DMS 273 (cell line): ENCODE data around the gene PTPN12.
"Not testable (repeated sequence)": the region's sequence is repeated elsewhere in the genome, so short reads cannot be mapped to it uniquely, and the experiment has no call there.

ENCODE experiments used
- DNase-seq: peaks from one replicate; lab custom pipeline; 2025; ENCODE audit not compliant: unreplicated experiment; lab: John Stamatoyannopoulos, UW

The PTPN12 gene

GRCh38 chr7:77576856-77577255 is 39.8 kb downstream of the PTPN12 start:
- DNase-seq: no peak

GRCh38 chr7:77579797-77580196 is 42.7 kb downstream of the PTPN12 start:
- DNase-seq: no peak

GRCh38 chr7:77580762-77581350 is 43.8 kb downstream of the PTPN12 start:
- no peak for DNase-seq

GRCh38 chr7:77587272-77587671 is 50.2 kb downstream of the PTPN12 start:
- no peak for DNase-seq

GRCh38 chr7:77600952-77601351 is 63.9 kb downstream of the PTPN12 start:
- no peak for DNase-seq

- no peak for DNase-seq
These were observed 69.5 kb downstream of the PTPN12 start for GRCh38 chr7:77606562-77606961.

GRCh38 chr7:77619314-77619713 is 82.2 kb downstream of the PTPN12 start:
- no peak for DNase-seq

- DNase-seq: no peak
These were observed 89.7 kb downstream of the PTPN12 start for GRCh38 chr7:77626586-77627308.

- DNase-seq: no peak
These were observed 90.2 kb downstream of the PTPN12 start for GRCh38 chr7:77627309-77627676.

- no peak for DNase-seq
These were observed 92.7 kb downstream of the PTPN12 start for GRCh38 chr7:77629797-77630196.

- no peak for DNase-seq
These were observed 94.7 kb downstream of the PTPN12 start for GRCh38 chr7:77631820-77632219.

GRCh38 chr7:77644774-77645173 is 107.7 kb downstream of the PTPN12 start:
- DNase-seq: no peak

GRCh38 chr7:77648742-77649338 is 111.7 kb downstream of the PTPN12 start:
- DNase-seq: no peak

- no peak for DNase-seq
These were observed 112.7 kb downstream of the PTPN12 start for GRCh38 chr7:77649716-77650349.

GRCh38 chr7:77651575-77652162 is 114.6 kb downstream of the PTPN12 start:
- peak; percentile 73 for DNase-seq

- not testable (repeated sequence) for DNase-seq
These were observed 115.7 kb downstream of the PTPN12 start for GRCh38 chr7:77652826-77653225.

GRCh38 chr7:77653572-77653971 is 116.5 kb downstream of the PTPN12 start:
- peak; percentile 65 for DNase-seq

GRCh38 chr7:77655356-77655755 is 118.3 kb downstream of the PTPN12 start:
- DNase-seq: no peak

GRCh38 chr7:77655836-77656455 is 118.9 kb downstream of the PTPN12 start:
- DNase-seq: no peak

- peak; percentile 92 for DNase-seq
These were observed 120.5 kb downstream of the PTPN12 start for GRCh38 chr7:77657427-77658224.
